KMS-11 (cell line): Measurements from ENCODE around the gene TNFRSF18.

Source experiments
- H2AFZ ChIP-seq: fragments of 200-600 bp; sonication (generic); 2 replicates; pipeline ENCODE4 v1.6.1; 2016; ENCODE audit warnings: antibody characterized with exemption, mixed run types, low read depth
- H3K27ac ChIP-seq: fragments of 200-600 bp; sonication (generic); 2 replicates; pipeline ENCODE4 v1.6.1; 2016; ENCODE audit warnings: mild to moderate bottlenecking, mixed run types
- H3K27me3 ChIP-seq: fragments of 200-600 bp; sonication (generic); 2 replicates; pipeline ENCODE4 v1.6.1; 2017; ENCODE audit warnings: mild to moderate bottlenecking, low read depth, mixed run types, moderate library complexity; ENCODE audit not compliant: insufficient read depth
- H3K36me3 ChIP-seq: fragments of 200-600 bp; sonication (generic); 2 replicates; pipeline ENCODE4 v1.6.1; 2017; ENCODE audit warnings: mild to moderate bottlenecking, mixed run types; ENCODE audit not compliant: insufficient read depth
- H3K4me1 ChIP-seq: fragments of 200-600 bp; sonication (generic); 2 replicates; pipeline ENCODE4 v1.6.1; 2016; ENCODE audit warnings: mild to moderate bottlenecking, low read depth, mixed run types; ENCODE audit not compliant: poor library complexity, severe bottlenecking
- H3K4me2 ChIP-seq: fragments of 200-600 bp; sonication (generic); 2 replicates; pipeline ENCODE4 v1.7.0; 2016; ENCODE audit warnings: mild to moderate bottlenecking, mixed run types
- H3K4me3 ChIP-seq: fragments of 200-600 bp; sonication (generic); IDR thresholded peaks from 2 replicates; pipeline ENCODE4 v1.6.1; 2017; ENCODE audit warnings: low read depth, low read length, mixed read lengths; ENCODE audit not compliant: insufficient read depth
- H3K79me2 ChIP-seq: fragments of 200-600 bp; sonication (generic); 2 replicates; pipeline ENCODE4 v1.6.1; 2016; ENCODE audit warnings: low read depth, mixed run types; ENCODE audit not compliant: insufficient read depth
- H3K9ac ChIP-seq: fragments of 200-600 bp; sonication (generic); 2 replicates; pipeline ENCODE4 v1.6.1; 2016; ENCODE audit warnings: mild to moderate bottlenecking, mixed run types
- H4K20me1 ChIP-seq: fragments of 200-600 bp; sonication (generic); 2 replicates; pipeline ENCODE4 v1.6.1; 2016; ENCODE audit warnings: mild to moderate bottlenecking, mixed run types; ENCODE audit not compliant: insufficient read depth
- CTCF ChIP-seq: fragments of 200-600 bp; sonication (generic); conservative IDR thresholded peaks from 2 replicates; pipeline ENCODE4 v1.6.1; 2017; ENCODE audit warnings: low read depth, mild to moderate bottlenecking, antibody characterized with exemption, low read length, moderate library complexity, mixed read lengths

TNFRSF18 gene

GRCh38 chr1:1241588-1242219 lies 35.3 kb upstream of the TNFRSF18 start:
- Histone ChIP-seq H3K79me2 (no peaks in the 10 kb centered on the region), H4K20me1 (no peaks in the 10 kb centered on the region), H3K4me3 (no peak overlapping the region), H3K4me1 (peaks cover 4% of the 10 kb centered on the region), H3K9ac (no peak overlapping the region), H3K27me3 (peaks cover 55% of the 10 kb centered on the region), H3K4me2 (no peak overlapping the region), H3K27ac (no peak overlapping the region), H3K36me3 (no peaks in the 10 kb centered on the region), H2AFZ (no peak overlapping the region)
- TF ChIP-seq CTCF = no peak

GRCh38 chr1:1240822-1241587 lies 34.6 kb upstream of the TNFRSF18 start:
- Histone ChIP-seq H2AFZ (no peak overlapping the region; the same call in 1 of the 2 replicates), H3K27me3 (peaks cover 54% of the 10 kb centered on the region), H3K4me1 (peaks cover 11% of the 10 kb centered on the region), H3K36me3 (no peaks in the 10 kb centered on the region), H3K79me2 (no peaks in the 10 kb centered on the region), H3K27ac (no peak overlapping the region), H3K4me3 (no peak overlapping the region), H4K20me1 (no peaks in the 10 kb centered on the region), H3K9ac (no peak overlapping the region), H3K4me2 (no peak overlapping the region; the same call in 1 of the 2 replicates)
- no peak for TF ChIP-seq CTCF

GRCh38 chr1:1240348-1240732 lies 33.9 kb upstream of the TNFRSF18 start:
- no peaks in the 10 kb centered on the region for H3K36me3 ChIP-seq
- H3K4me3 ChIP-seq = no peak overlapping the region
- no peaks in the 10 kb centered on the region for H3K79me2 ChIP-seq
- H4K20me1 ChIP-seq = no peaks in the 10 kb centered on the region
- H3K27ac ChIP-seq = no peak overlapping the region
- H2AFZ ChIP-seq = no peak overlapping the region
- H3K4me2 ChIP-seq = no peak overlapping the region
- H3K4me1 ChIP-seq = peaks cover 13% of the 10 kb centered on the region
- no peak overlapping the region for H3K9ac ChIP-seq
- no peak for TF ChIP-seq CTCF
- H3K27me3 ChIP-seq = peaks cover 49% of the 10 kb centered on the region

GRCh38 chr1:1239614-1240347 lies 33.4 kb upstream of the TNFRSF18 start:
- no peaks in the 10 kb centered on the region for H3K79me2 ChIP-seq
- no peaks in the 10 kb centered on the region for H4K20me1 ChIP-seq
- H3K4me2 ChIP-seq = no peak overlapping the region
- peaks cover 49% of the 10 kb centered on the region for H3K27me3 ChIP-seq
- no peak overlapping the region for H3K9ac ChIP-seq
- no peak overlapping the region for H3K27ac ChIP-seq
- no peak for TF ChIP-seq CTCF
- no peak overlapping the region for H2AFZ ChIP-seq
- no peaks in the 10 kb centered on the region for H3K36me3 ChIP-seq
- no peak overlapping the region for H3K4me3 ChIP-seq
- H3K4me1 ChIP-seq = peaks cover 13% of the 10 kb centered on the region
